ENCODE measurements around the gene AGPAT2.
A peak's percentile ranks its signal among the peaks of the same experiment; 100 is the strongest.

AGPAT2 gene

DNA sequence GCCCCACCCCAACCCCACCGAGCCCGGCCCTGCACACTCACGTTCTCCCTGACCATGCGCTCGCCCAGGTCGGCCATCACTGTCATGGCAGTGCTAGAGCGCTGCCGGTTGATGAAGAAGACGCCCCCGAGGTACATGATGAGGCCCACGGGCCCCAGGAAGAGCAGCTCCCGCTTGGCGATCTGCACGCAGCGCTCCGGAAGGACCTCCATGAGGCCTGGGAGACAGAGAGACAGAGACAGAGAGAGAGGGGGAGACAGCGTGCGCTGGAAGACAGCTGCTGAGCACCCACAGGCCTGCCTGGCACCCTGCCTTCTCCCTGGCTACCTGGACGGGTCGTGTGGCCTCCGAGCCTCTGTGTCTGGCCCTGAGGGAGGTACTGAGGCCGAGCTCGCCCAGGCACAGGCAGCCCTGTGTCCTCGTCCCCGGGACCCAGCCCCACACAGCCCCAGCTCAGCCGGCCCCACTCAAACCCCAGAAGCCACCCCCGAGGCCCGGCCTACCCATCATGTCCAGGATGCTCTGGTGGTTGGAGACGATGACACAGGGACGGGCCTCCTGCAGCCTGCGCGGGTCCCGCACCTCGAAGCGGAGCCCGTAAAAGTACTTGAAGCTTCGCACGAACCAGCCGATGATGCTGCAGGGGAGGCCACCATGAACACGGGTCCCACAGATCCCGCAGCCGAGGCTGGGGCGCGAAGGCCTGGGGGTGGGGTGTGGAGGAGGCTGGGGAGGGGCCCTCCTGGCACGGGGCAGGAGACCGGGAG, 10.2 kb downstream of the AGPAT2 start:
- DNase-seq (no peak), ATAC-seq (no peak)
- H3K9me3 Mint-ChIP-seq, result no peaks in the 10 kb centered on the region
- no peak overlapping the region for H3K27ac Mint-ChIP-seq
- H3K27me3 Mint-ChIP-seq, result no peaks in the 10 kb centered on the region
- H3K4me1 Mint-ChIP-seq, result no peaks in the 10 kb centered on the region
- H3K4me3 Mint-ChIP-seq, result no peak overlapping the region

DNA sequence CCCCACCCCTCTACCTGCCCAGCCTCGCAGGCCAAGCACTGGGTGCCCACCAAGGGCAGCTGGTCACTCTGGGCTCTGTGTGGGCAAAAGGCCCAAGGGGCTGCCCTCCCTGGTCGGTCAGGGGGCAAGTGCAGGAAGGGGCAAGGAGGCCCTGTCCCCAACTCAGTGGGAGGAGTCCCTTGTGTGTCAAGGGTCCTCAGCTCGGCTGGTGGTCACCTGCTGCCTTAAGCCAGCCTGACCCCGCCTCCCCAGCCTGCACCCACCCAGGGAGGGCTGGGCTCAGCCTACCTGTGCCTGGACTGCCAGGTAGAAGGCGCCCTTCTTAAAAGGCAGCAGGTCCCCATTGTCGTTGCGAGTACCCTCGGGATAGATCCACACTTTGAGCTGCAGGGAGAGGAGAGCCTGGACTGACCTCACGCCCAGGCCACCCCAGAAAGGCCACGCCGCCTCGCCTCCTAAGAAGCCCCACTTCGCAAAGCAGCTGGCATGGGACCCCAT, 10.9 kb downstream of the AGPAT2 start:
- Mint-ChIP-seq H3K9me3 (no peaks in the 10 kb centered on the region), H3K27me3 (no peaks in the 10 kb centered on the region), H3K4me3 (no peak overlapping the region), H3K4me1 (no peaks in the 10 kb centered on the region), H3K27ac (no peak overlapping the region)
- DNase-seq (no peak), ATAC-seq (no peak)

DNA sequence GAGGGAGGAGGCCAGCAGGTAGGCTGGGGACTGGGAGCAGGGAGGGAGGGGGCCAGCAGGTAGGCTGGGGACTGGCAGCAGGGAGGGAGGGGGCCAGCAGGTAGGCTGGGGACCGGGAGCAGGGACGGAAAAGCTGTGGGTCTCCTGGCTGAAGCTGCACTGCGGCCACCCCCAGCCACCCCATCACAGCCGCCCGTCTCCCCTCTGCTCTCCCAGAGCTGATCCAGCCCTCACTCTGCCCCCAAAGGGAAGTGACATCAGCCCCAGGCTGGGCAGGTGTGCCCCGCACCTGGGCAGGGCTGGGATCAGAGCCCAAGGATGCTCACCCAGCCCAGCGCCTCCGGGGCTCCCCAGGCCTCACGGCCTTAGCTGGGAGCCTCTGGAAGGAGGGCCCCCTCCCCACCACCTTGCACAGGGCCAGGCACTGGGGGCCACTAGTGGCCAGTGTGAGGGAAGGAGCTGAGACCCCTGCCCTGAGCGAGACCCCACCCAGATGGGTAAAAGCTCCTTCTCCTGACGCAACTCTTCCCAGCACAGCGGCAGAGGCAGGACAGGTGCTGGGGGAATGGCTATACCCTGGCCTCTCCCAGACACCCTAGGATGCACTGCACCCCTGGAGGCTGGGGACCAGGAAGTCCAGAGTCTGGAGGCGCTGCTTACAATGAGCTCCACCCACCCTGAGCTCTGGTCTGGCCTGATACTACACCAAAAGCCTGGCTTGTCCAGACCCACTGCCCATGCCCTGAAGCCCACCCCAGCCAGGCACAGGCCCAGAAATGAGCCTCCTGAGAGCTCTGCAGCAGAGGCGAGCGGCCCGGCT, 11.6 kb downstream of the AGPAT2 start:
- Mint-ChIP-seq H3K27me3 (no peaks in the 10 kb centered on the region), H3K9me3 (no peaks in the 10 kb centered on the region), H3K4me1 (no peaks in the 10 kb centered on the region), H3K4me3 (no peak overlapping the region), H3K27ac (no peak overlapping the region)
- DNase-seq, result no peak
- no peak for ATAC-seq

DNA sequence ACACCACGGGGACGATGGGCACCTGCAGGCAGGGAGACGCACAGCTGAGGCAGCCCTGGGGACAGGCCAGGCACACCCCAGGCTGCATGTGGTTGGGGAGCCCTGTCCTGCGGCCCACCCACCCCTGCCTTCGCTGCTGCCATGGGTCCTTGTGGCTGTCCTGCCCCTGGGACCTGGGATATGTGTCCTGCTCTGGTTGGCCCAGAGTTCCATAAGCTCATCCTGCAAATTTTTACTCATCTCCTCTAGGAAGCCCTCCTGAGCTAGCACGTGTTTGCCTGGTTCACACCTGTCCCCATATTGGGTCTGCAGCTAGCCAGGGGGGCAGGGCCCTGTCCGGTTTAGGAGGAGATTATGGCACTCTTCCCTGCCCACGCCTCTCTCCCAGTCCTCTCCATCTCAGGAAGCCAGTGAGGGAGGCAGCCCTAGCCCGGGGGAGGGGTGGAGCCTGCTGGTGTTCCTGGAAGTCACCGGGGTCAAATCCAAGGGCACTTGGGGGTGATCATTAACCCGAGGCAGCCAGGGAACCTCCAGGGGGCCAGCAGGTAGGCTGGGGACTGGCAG, 12.4 kb downstream of the AGPAT2 start:
- no peak overlapping the region for H3K4me3 Mint-ChIP-seq
- no peak for ATAC-seq
- H3K27ac Mint-ChIP-seq, result no peak overlapping the region
- H3K9me3 Mint-ChIP-seq, result no peaks in the 10 kb centered on the region
- peaks cover 4% of the 10 kb centered on the region for H3K27me3 Mint-ChIP-seq
- DNase-seq, result no peak
- no peaks in the 10 kb centered on the region for H3K4me1 Mint-ChIP-seq

DNA sequence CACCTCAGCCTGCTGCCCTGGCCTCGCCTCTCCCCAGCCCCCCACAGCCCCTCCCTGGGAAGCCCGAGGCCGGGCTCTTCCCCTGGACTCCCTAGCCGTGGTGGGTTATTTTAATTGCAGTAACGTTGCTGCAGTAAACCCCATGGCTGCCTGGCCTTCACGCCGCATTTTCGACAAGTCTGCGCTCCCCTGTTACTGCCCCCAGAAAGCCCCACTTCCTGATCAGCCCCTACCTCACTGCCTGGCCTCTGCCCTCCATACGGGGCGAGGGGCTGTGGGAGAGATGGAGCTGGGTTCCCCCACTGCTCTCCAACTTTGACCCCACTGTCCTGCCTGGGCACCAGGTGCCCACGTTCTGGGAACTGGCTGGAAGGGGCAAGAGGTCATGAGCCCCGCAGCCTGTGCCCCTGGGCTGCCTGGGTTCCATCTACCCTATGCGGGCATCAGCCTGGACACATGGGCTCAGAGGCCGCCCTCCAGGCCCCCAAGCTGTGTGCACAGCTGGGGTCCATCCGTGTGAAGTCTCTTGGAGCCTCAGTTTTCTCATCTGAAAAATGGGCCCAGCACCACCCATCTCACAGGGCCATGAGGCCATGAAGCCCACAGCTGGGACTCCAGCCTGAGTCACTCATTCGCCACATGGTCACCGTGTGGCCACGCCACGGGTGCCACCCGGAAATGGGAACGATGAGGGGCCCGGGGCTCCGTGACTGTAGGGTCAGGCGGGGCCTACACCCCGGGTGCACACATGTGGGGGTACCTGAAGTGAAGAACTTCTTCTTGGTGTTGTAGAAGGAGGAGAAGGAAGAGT, 13.1 kb downstream of the AGPAT2 start:
- Mint-ChIP-seq H3K27ac (peak overlapping the region in 1 of 2 donors; percentile 31), H3K9me3 (no peaks in the 10 kb centered on the region), H3K4me3 (no peak overlapping the region), H3K4me1 (no peaks in the 10 kb centered on the region), H3K27me3 (peaks cover 11% of the 10 kb centered on the region)
- ATAC-seq, result no peak
- no peak for DNase-seq

DNA sequence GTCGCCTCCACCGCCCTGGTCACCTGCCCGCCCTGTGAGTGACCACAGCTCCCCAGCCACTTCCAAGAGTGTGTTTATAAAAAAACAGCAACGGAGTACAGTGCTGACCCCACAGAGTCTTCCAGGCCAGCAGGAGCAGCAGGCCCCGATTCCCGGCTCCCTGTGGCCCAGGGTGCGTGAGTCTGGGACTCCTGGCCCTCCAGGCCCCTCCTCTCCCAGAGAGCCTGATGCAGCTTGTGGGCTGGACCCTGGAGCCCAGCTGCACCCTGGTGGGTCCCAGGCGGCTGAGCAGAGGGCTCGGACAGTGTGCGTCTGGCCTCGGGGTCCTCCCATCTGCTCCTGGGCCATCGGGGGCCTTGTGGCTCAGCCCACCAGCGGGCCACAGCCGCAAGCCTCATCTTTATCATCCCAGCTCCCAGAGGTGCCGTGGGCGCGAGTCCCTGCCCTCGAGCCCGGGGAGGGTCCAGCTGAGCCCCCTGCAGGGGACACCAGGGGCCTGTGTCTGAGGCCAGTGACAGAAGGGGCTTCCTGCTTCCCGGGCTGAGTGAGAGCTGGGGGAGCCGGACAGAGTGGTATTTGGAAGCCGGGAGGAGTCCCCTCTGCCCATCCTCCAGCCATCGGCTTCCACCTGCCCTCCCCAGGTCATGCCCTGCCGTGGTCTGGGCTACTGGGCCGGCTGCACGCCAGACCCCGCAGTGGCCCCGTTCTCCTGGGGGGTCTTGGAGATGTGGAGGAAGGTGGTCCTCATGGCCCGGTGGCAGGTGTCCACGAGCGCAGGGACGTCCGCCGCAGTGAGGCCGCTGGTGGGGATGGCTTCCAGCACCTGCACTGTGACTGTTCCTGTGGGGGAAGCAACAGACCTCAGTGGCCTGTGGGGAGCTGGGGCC, 13.9 kb downstream of the AGPAT2 start:
- Mint-ChIP-seq H3K4me1 (peaks cover 8% of the 10 kb centered on the region), H3K27ac (no peak overlapping the region), H3K27me3 (peaks cover 18% of the 10 kb centered on the region), H3K9me3 (no peaks in the 10 kb centered on the region), H3K4me3 (no peak overlapping the region)
- ATAC-seq, result no peak
- no peak for DNase-seq

DNA sequence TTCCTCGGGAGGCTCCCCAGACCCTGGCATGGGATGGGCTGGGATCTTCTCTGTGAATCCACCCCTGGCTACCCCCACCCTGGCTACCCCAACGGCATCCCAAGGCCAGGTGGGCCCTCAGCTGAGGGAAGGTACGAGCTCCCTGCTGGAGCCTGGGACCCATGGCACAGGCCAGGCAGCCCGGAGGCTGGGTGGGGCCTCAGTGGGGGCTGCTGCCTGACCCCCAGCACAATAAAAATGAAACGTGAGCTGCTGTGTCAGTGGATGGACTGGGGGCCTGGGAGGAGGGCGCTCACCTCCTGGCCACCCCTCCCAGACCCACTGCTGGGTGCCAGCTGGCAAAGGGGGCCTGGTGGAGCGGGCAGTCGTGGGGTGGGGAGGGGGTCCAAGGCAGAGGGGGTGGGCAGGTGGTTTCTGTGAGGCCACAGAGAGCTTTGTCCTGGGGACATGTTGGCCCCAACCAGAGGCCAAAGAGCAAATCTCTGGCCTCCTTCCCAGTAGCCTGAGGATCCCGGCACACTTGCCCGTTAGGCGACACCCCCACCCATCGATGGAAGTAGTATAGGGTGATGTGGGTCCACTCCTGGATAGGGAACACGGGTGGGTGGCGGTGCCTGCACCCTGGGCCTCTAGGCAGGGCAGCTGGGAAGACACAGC, 14.7 kb downstream of the AGPAT2 start:
- Mint-ChIP-seq H3K4me3 (no peak overlapping the region), H3K27me3 (peaks cover 18% of the 10 kb centered on the region), H3K9me3 (no peaks in the 10 kb centered on the region), H3K27ac (no peak overlapping the region), H3K4me1 (peaks cover 8% of the 10 kb centered on the region)
- DNase-seq (no peak), ATAC-seq (no peak)

DNA sequence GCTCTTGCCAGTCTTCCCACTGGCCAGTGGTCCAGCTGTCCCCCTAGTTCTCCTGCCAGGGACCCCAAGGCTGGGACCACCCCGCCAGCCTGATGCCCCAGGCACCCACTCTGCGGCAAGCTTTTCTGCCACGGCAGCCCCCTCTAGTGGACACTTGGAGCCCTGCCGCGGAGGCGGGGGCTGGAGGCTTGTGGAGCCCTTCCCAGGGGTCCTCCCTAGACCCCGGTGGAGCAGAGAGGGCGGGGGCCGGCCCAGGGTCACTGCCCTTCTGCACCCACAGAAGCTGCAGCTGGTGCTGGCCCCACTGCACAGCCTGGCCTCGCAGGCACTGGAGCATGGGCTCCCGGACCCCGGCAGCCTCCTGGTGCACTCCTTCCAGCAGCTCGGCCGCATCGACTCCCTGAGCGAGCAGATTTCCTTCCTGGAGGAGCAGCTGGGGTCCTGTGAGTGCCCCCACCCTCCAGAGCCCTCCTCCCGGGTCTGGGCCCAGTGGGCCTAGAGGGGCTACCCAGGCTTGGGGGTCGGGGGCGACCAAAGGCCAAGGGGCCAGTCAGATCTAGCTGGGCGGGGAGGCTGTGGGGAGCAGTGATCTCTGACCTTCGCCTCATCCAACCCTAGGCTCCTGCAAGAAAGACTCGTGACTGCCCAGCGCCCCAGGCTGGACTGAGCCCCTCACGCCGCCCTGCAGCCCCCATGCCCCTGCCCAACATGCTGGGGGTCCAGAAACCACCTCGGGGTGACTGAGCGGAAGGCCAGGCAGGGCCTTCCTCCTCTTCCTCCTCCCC, 15.4 kb downstream of the AGPAT2 start:
- Mint-ChIP-seq H3K4me1 (peaks cover 8% of the 10 kb centered on the region), H3K27ac (no peak overlapping the region), H3K9me3 (no peaks in the 10 kb centered on the region), H3K27me3 (peaks cover 21% of the 10 kb centered on the region), H3K4me3 (no peak overlapping the region)
- DNase-seq (peak in 1 of 2 donors; percentile 49), ATAC-seq (no peak)

DNA sequence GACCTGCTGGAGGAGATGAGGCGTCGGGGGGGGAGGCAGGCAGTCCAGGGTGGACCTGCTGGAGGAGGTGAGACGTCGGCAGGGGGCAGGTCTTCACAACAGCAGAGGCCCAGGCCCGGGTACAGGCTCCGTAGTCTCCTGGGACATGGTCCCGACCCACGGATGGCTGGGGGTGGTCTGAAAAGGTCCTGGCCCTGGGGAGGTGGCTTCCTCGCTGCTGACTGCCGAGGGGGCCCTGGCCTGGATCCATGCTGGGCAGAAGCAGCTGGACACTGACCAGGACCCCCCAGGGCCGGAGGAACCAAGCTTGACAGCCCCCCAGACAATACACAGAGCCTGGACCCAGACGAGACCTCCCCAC, 16.0 kb downstream of the AGPAT2 start:
- peaks cover 26% of the 10 kb centered on the region for H3K27me3 Mint-ChIP-seq
- no peak for ATAC-seq

DNA sequence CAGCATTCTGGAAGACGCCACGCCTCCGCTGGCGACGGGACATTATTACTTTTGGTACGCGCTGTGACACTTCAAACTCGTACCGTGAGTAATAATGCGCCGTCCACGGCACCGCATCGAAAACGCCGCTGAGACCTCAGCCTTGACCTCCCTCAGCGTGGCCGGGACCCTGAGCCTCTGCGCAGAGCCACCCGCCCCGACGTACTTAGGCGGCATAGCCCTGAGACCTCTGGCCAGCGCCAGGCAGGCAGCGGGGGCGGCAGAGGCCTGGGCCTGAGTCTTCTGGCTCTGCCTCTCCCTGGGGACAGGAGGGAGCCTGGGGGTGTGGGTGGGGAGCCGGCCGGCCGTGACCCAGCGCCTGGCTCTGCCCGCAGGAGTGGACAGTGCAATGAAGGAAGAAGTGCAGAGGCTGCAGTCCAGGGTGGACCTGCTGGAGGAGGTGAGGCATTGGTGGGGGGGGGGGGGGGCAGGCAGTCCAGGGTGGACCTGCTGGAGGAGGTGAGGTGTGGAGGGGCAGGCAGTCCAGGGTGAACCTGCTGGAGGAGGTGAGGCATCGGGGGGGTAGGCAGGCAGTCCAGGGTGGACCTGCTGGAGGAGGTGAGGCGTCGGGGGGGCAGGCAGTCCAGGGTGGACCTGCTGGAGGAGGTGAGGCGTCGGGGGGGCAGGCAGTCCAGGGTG, 16.5 kb downstream of the AGPAT2 start:
- Mint-ChIP-seq H3K4me3 (no peak overlapping the region), H3K9me3 (no peaks in the 10 kb centered on the region)
- ATAC-seq, result no peak

More for the DNA sequence above, 16.0 kb downstream of the AGPAT2 start:
- Mint-ChIP-seq H3K9me3 (no peaks in the 10 kb centered on the region), H3K4me3 (no peak overlapping the region), H3K4me1 (peaks cover 8% of the 10 kb centered on the region), H3K27ac (no peak overlapping the region)
- no peak for DNase-seq

DNA sequence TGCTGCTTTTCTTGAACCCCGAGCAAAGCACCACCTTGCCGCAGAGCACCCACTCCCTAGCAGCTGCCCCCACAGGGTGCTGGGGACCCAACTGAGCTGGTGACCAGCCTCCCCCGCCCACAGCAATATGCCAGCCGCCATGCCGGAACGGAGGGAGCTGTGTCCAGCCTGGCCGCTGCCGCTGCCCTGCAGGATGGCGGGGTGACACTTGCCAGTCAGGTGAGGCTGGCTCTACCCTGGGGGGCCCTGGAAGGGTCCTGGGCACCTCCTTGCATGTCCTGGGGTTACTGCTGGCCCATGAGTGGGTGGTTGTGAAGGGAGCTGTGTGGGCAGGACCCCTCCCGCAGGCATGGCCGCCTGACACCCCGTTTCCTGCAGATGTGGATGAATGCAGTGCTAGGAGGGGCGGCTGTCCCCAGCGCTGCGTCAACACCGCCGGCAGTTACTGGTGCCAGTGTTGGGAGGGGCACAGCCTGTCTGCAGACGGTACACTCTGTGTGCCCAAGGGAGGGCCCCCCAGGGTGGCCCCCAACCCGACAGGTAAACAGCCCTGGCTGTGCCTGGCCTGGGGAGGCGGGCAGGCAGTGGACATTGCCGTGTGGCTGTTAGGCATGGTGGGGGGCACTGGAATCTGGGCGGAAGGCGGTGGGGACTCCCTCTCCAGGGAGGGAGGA, 17.3 kb downstream of the AGPAT2 start:
- H3K27ac Mint-ChIP-seq, result no peak overlapping the region
- no peaks in the 10 kb centered on the region for H3K9me3 Mint-ChIP-seq
- DNase-seq (no peak), ATAC-seq (no peak)
- peaks cover 32% of the 10 kb centered on the region for H3K27me3 Mint-ChIP-seq
- no peak overlapping the region for H3K4me3 Mint-ChIP-seq
- peaks cover 13% of the 10 kb centered on the region for H3K4me1 Mint-ChIP-seq

More for the DNA sequence above, 16.5 kb downstream of the AGPAT2 start:
- H3K27me3 Mint-ChIP-seq, result peaks cover 26% of the 10 kb centered on the region
- H3K4me1 Mint-ChIP-seq, result peaks cover 8% of the 10 kb centered on the region
- no peak for DNase-seq
- no peak overlapping the region for H3K27ac Mint-ChIP-seq

DNA sequence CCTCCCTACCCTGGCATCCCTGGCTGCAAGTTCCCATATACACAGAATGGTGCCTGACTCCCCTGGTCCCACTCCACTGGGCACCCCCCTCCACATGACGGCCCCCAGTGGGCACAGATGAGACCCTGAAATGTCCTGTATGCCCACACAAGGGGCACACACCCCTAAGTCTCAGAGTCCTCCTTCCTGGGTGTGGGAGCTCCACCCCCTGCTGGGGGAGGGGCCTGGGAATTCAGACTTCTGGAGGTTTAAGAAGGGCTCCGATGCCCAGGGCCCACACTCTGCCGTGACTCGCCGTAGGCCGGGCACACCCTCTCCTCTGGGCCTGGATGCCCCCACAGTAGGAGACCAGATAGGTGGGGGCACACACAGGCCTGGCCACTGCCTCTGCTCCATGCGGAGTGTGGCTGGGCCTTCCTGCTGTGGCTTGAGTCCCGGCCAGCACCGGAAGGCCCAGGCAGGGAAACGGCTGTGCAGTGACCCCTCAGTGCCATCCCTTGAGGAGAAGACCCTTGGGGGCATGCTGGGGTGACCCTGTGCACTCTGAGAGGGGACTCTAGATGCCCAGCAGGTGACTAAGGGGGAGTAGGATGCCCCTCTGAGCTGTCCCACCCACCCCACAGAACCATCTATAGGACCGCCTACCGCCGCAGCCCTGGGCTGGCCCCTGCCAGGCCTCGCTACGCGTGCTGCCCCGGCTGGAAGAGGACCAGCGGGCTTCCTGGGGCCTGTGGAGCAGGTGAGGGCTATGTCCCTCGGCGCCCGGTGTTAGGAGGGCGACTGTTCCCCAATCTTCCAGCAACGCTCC, 18.1 kb downstream of the AGPAT2 start:
- Mint-ChIP-seq H3K27ac (no peak overlapping the region), H3K9me3 (no peaks in the 10 kb centered on the region), H3K4me3 (no peak overlapping the region), H3K4me1 (peaks cover 18% of the 10 kb centered on the region), H3K27me3 (peaks cover 40% of the 10 kb centered on the region)
- DNase-seq (no peak), ATAC-seq (peak; percentile 2)
